Stimulated activated CD8-positive, alpha-beta memory T cell treated with anti-CD3 and anti-CD28 coated beads, Interleukin-4, amount 100 ng/mL, for 1 hour (primary cell): ENCODE measurements around the gene PTRH1.

Experiments
- DNase-seq, 2 donors: peaks; one replicate each; pipeline ENCODE4 v3.0.0-alpha.2; 2020; ENCODE audit warnings: low read depth in 2 of 2, low spot score in 1 of 2

The PTRH1 gene

GRCh38 chr9:127698386-127698785, 17.1 kb downstream of the PTRH1 start:
- no peak for DNase-seq

DNA sequence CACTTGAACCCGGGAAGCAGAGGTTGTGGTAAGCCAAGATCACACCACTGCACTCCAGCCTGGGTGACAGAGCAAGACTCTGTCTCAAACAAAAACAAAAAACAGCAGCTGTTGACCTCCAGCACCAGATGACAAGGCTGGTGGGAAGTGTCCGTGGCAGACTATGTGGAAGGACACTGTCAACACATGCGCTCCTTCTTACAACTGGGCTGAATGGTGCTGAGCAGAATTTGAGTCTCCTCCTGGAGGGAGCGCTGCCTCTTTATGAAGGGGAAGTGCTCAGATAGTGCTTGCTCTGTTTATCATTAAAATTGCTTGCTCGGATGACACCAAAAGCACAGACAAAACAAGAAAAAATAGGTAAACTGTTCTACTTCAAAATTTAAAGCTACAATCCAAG, 17.9 kb downstream of the PTRH1 start:
- no peak for DNase-seq

GRCh38 chr9:127694890-127695720, 20.4 kb downstream of the PTRH1 start:
- no peak for DNase-seq

GRCh38 chr9:127693697-127694096, 21.8 kb downstream of the PTRH1 start:
- no peak for DNase-seq

GRCh38 chr9:127693143-127693542, 22.3 kb downstream of the PTRH1 start:
- no peak for DNase-seq

- DNase-seq, result no peak
Observed at GRCh38 chr9:127692071-127692470, 23.4 kb downstream of the PTRH1 start.

DNA sequence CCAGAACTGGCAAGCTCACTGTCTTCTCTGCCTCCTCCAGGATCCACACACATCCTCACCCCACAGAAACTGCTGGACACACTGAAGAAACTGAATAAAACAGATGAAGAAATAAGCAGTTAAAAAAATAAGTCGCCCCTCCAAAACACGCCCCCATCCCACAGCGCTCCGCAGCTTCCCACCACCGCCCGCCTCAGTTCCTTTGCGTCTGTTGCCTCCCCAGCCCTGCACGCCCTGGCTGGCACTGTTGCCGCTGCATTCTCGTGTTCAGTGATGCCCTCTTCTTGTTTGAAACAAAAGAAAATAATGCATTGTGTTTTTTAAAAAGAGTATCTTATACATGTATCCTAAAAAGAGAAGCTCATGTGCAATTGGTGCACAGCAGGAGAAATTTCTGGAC, 24.7 kb downstream of the PTRH1 start:
- no peak for DNase-seq

DNA sequence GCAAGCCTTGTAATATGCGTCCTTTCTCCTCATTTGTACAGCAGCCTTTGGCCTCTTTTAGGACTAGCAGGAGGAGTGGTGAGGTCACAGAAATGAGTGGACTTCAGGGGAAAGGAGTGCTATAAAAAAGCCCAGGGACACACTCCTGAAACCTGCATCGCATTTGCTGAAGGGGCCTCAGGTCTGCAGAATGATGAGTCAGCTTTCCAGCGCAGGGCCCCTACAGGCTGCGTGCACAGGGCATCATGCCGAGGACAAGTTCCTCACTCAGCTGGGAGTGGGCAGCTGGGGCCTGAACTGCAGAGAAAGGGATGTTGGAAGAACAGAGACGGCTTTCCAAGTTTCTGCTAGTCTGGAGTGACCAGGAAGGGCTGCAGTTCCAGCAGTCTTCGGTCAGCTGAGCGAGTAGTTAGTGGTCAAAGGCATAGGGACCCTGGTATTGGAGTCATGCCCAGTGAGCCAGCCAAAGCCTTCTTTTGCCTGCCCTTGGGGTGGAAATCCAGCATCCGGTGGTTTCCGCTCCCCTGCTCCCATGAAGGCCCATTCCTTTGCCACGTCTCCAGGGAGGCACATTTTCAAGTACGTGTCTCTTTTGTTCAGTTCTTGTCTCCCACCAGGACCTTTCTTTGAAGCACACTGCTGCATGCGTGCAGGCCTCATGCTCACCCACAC, 26.0 kb downstream of the PTRH1 start:
- DNase-seq, result no peak

GRCh38 chr9:127686461-127687393, 28.7 kb downstream of the PTRH1 start:
- no peak for DNase-seq

GRCh38 chr9:127684576-127684975, 30.9 kb downstream of the PTRH1 start:
- DNase-seq, result no peak

DNA sequence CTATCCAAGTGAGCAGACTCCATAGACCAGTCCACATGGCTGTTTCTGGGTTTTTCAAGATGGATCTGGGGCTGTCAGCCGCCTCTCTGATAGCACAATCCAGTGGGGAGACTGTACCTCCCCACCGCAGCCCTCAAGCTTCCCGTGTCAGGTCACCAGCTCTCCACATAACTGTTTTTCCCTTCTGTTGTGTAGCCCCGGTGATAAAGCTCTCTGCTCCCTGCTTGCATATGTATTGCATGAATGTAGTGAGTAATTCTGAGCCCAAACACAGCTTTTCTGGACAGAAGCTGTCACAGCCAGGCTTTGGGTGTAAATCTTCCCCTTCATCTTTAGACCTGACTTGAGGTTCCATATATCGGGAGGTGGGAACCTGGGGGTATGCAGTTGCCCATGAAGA, 31.7 kb downstream of the PTRH1 start:
- DNase-seq, result no peak

- DNase-seq, result no peak
Observed at GRCh38 chr9:127682351-127683136, 32.9 kb downstream of the PTRH1 start.

DNA sequence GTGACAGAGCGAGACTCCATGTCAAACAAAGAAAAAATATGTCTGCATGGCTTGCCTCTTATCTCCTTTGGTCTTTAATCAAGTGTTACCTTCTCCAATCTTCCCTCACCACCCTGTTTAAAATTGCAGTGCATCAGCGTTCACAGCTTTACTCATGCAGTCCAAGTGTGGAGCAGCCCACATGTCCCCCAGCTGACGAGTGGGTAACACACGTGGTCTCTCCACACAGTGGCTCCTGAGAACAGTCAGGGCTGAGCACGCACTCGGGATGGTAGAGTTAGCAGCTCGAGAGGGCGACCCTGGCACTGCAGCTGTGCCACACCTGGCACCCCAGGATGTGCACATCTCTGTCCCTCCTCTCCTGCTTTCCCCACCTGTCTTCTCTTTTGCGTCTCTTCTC, 34.6 kb downstream of the PTRH1 start:
- DNase-seq, result no peak

DNA sequence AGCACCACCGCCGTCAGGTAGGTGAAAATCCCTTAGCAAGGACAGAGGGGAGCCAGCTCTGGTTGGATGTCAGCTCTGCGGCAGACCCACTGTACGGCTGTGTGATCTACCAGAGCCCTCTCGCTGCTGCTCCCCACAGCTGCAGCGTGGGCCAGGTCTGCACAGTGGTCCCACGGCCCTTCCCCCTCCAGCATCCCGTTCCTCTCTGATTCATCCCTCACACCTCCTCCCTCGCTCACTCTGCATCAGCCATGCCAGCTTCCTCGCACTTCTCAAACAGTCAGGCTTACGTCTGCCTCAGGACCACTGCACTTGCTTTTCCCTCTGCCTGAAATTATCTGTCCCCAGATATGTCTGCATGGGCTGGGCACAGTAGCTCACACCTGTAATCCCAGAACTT, 35.2 kb downstream of the PTRH1 start:
- no peak for DNase-seq

DNA sequence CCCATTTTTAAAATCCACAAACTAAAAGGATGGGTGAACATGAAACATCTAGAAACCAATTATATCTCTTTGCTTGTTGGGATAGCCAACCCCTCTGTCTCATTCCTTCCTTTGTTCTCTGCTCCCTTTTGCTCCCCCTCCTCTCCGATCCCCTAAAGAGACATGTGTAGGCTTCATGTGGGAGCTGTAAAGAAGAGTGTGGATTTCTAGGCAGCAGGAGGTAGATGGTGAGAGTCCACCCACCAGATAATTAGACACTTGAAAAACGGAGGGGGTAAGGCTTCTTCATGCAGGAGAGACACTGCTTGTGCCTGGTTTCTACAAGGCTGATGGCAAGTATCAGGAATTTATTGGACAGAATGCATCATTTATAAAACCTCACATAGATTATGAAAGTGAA, 36.0 kb downstream of the PTRH1 start:
- no peak for DNase-seq

- no peak for DNase-seq
Observed at GRCh38 chr9:127676638-127677037, 38.8 kb downstream of the PTRH1 start.

DNA sequence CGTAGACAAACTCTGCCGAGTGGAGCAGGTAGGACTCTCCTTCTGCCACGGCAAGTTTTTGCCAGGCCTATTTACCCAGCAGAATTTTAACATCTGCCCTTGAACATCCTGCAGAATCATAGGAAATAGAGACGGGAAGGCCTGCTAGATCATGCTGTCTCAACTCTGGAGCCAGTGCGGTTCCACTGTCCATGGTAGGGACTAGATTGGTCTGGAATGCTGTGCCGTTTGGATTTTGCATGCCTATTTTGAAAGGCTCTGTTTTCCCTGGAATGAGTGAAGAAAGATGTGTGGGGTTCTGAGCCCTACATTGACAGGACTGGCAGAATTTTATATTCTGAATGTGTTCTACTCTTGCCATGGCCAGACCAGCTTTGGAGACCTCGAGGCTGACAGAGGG, 42.2 kb downstream of the PTRH1 start:
- no peak for DNase-seq

DNA sequence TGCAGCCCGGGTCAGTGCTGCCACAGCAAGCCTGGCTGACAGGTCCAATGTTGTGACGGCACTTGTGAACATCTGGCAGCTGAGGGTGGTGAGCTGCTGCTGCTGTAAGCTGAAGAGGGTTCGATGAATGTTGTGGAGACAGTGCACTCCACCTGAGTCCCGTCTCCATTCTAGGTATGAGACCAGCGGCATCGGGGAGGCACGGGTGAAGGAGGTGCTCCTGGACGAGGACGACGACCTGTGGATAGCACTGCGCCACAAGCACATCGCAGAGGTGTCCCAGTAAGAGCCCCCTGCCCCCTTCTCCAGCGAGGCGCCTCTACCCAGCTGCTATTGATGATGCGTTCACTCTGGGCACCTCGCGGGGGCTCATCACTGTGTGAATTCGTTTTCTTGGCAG, 47.6 kb downstream of the PTRH1 start:
- no peak for DNase-seq

DNA sequence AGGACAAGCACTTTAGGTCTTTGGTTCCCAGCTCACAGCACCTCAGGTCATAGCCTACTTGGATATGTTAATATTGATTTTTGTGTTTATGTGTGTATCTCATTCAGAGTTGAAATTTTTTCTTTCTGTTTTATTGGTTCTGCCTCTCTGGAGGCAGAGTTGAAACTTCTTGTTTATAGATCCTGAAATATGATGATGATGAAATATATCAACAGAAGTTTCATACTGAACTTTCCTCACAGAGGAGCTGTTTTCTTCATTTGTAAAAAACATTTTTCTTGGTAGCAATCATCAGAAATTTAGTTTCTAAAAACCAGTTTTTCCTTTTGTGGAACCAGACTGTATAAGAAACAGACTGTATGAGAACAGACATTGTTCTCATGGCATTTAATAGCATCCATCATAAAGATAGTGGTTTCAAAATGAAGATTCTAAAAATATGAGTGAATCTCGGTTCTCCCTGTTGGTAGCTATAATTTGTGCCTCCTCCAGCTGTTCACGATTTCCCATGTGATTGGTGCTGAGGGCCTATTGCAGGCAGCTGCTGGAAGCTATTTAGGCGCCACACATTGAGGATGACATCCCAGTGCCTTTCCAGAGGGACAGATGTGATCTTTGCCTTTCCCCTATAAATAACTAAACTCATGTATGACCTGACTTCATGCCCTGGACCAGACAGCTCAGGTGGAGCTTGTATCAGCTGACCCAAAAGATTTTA, 48.2 kb downstream of the PTRH1 start:
- no peak for DNase-seq
